SK-N-SH treated with all-trans-retinoic acid at 6 μM for 48 hours (cell line): ENCODE measurements around the gene CCDC181.

ENCODE experiments used
- ARNTL ChIP-seq: fragments of 450-650 bp; formaldehyde crosslinking; IDR thresholded peaks from 2 replicates; pipeline ENCODE4 v1.5.0; 2020; ENCODE audit warnings: low read depth, mild to moderate bottlenecking, moderate library complexity, borderline replicate concordance
- BACH2 ChIP-seq: fragments of 250-450 bp; sonication (Bioruptor Pico); IDR thresholded peaks from 2 replicates; pipeline ENCODE4 v1.9.0; 2021; ENCODE audit warnings: mild to moderate bottlenecking, borderline replicate concordance
- CSDC2 ChIP-seq: fragments of 250-450 bp; sonication (Bioruptor Pico); IDR thresholded peaks from 2 replicates; pipeline ENCODE4 v1.5.0; 2020; ENCODE audit warnings: mild to moderate bottlenecking, moderate library complexity
- ISL1 ChIP-seq: fragments of 250-450 bp; sonication (Bioruptor Pico); IDR thresholded peaks from 2 replicates; pipeline ENCODE4 v2.1.2; 2022; ENCODE audit warnings: mild to moderate bottlenecking, moderate library complexity
- OSR1 ChIP-seq: fragments of 250-450 bp; sonication (Bioruptor Pico); IDR thresholded peaks from 2 replicates; pipeline ENCODE4 v1.8.0; 2022; ENCODE audit warnings: moderate library complexity, mild to moderate bottlenecking, inconsistent platforms
- ZC3H10 ChIP-seq: fragments of 250-450 bp; sonication (Bioruptor Pico); IDR thresholded peaks from 2 replicates; pipeline ENCODE4 v1.5.1; 2021; ENCODE audit warnings: mild to moderate bottlenecking, moderate library complexity
- ZFP30 ChIP-seq: fragments of 450-650 bp; formaldehyde crosslinking; IDR thresholded peaks from 2 replicates; pipeline ENCODE4 v1.5.0; 2022; ENCODE audit warnings: mild to moderate bottlenecking, moderate library complexity
- TF ChIP-seq, protein P1 (sequence below): fragments of 250-450 bp; sonication (Bioruptor Pico); IDR thresholded peaks from 2 replicates; pipeline ENCODE4 v1.8.0; 2021; ENCODE audit warnings: low read depth, mild to moderate bottlenecking, moderate library complexity, borderline replicate concordance
- TF ChIP-seq, protein P2 (sequence below): fragments of 250-450 bp; sonication (Bioruptor Pico); IDR thresholded peaks from 2 replicates; pipeline ENCODE4 v1.5.1; 2020; ENCODE audit warnings: low read depth, mild to moderate bottlenecking, moderate library complexity
- TF ChIP-seq, protein P3 (sequence below): fragments of 250-450 bp; sonication (Bioruptor Pico); IDR thresholded peaks from 2 replicates; pipeline ENCODE4 v1.8.0; 2020; ENCODE audit warnings: mild to moderate bottlenecking, moderate library complexity, borderline replicate concordance

DNA sequence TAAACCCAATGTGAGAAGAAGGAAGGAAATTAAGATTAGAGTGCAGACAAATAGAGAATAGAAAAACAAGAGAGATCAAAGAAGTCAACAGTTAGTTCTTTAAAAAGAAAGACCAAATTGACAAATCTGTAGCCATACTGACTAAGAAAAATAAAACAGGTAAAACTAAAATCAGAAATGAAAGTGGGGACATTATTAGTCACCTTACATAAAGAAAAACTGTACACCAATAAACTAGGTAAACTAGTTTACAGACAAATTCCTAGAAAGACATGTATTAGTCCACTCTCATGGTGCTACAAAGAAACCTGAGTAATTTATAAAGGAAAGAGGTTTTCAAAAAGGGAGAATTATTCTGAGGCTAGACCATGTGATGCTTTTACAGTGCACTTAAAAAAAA lies 37.0 kb downstream of the CCDC181 start:
- TF ChIP-seq, protein P1, sequence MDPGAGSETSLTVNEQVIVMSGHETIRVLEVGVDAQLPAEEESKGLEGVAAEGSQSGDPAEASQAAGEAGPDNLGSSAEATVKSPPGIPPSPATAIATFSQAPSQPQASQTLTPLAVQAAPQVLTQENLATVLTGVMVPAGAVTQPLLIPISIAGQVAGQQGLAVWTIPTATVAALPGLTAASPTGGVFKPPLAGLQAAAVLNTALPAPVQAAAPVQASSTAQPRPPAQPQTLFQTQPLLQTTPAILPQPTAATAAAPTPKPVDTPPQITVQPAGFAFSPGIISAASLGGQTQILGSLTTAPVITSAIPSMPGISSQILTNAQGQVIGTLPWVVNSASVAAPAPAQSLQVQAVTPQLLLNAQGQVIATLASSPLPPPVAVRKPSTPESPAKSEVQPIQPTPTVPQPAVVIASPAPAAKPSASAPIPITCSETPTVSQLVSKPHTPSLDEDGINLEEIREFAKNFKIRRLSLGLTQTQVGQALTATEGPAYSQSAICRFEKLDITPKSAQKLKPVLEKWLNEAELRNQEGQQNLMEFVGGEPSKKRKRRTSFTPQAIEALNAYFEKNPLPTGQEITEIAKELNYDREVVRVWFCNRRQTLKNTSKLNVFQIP (CRISPR knock-in tag) = no peak
- no peak for TF ChIP-seq ZC3H10
- TF ChIP-seq, protein P2, sequence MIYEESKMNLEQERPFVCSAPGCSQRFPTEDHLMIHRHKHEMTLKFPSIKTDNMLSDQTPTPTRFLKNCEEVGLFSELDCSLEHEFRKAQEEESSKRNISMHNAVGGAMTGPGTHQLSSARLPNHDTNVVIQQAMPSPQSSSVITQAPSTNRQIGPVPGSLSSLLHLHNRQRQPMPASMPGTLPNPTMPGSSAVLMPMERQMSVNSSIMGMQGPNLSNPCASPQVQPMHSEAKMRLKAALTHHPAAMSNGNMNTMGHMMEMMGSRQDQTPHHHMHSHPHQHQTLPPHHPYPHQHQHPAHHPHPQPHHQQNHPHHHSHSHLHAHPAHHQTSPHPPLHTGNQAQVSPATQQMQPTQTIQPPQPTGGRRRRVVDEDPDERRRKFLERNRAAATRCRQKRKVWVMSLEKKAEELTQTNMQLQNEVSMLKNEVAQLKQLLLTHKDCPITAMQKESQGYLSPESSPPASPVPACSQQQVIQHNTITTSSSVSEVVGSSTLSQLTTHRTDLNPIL (CRISPR knock-in tag) = no peak
- no peak for TF ChIP-seq CSDC2 (CRISPR knock-in tag)
- TF ChIP-seq, protein P3, sequence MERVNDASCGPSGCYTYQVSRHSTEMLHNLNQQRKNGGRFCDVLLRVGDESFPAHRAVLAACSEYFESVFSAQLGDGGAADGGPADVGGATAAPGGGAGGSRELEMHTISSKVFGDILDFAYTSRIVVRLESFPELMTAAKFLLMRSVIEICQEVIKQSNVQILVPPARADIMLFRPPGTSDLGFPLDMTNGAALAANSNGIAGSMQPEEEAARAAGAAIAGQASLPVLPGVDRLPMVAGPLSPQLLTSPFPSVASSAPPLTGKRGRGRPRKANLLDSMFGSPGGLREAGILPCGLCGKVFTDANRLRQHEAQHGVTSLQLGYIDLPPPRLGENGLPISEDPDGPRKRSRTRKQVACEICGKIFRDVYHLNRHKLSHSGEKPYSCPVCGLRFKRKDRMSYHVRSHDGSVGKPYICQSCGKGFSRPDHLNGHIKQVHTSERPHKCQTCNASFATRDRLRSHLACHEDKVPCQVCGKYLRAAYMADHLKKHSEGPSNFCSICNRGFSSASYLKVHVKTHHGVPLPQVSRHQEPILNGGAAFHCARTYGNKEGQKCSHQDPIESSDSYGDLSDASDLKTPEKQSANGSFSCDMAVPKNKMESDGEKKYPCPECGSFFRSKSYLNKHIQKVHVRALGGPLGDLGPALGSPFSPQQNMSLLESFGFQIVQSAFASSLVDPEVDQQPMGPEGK (CRISPR knock-in tag) = no peak
- TF ChIP-seq OSR1 = no peak
- no peak for TF ChIP-seq BACH2 (CRISPR knock-in tag)
- no peak for TF ChIP-seq ZFP30
- no peak for TF ChIP-seq ISL1 (CRISPR knock-in tag)
- no peak for TF ChIP-seq ARNTL (CRISPR knock-in tag)
